Eye (tissue), 1 donor: ENCODE data around the gene ACTN1.

Experiments used
- DNase-seq: peaks from one replicate; pipeline ENCODE4 v3.0.0-alpha.2; 2015

ACTN1 gene

GRCh38 chr14:68908803-68909202, 70.3 kb downstream of the ACTN1 start:
- no peak for DNase-seq

DNA sequence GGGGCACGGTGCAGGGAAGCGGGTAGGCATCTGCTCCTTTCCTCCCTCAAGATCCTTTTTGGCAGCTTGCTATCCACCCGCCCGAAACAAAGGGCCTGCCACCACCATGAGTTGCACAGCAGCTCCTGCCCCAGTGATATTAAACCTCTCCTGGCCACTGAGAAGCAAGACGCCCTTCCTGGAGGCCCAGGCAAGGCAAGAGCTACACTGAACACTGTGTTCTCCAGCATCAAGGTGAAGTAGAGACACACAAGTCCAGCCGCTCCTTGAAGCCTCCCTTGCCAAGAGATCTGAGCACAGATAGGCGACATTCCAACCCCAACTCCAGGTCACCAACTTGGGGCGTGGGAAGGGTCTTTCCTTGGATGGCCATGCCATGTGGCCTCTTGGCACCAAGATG, 70.9 kb downstream of the ACTN1 start:
- DNase-seq = no peak

- no peak for DNase-seq
Observed at GRCh38 chr14:68906439-68906838, 72.7 kb downstream of the ACTN1 start.

- DNase-seq = no peak
Observed at GRCh38 chr14:68905107-68905895, 73.8 kb downstream of the ACTN1 start.

GRCh38 chr14:68902357-68902756, 76.7 kb downstream of the ACTN1 start:
- DNase-seq = no peak

GRCh38 chr14:68899033-68899603, 80.0 kb downstream of the ACTN1 start:
- DNase-seq = no peak

DNA sequence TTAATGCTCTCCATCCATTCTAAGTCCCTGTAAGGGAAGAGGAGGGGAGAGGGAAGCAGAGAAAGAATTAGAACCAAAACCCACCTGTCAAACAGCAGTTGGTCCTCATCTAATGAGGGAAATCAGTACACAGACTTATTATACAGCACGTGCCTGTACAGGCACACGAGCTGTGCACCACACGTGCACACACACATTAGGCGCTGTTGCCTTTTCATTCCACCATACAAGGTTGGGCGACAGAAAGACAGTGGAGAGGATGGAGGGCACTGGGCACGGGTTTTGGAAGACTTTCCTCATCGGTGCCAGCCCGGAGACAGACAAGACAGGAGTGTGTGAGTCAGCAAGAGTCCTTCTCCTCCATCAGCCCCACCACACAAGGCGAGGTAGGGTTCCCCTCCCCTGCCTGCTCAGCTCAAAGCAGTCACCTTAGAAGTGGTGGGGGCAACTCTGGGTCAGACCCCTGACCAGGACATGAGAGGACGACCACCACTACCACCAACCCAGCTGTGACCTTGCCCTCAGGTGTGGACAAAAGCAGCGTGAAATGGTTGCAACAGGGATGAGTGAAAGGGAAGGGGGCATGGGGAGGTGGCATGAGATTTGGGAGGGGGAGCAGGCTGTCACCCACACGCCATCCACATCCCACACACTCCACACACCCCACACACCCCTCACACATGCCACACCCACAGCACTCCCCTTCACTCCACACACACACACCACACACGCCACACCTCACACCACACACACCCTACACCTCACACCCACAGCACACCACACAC, 80.7 kb downstream of the ACTN1 start:
- no peak for DNase-seq

GRCh38 chr14:68897559-68898155, 81.4 kb downstream of the ACTN1 start:
- DNase-seq = no peak

DNA sequence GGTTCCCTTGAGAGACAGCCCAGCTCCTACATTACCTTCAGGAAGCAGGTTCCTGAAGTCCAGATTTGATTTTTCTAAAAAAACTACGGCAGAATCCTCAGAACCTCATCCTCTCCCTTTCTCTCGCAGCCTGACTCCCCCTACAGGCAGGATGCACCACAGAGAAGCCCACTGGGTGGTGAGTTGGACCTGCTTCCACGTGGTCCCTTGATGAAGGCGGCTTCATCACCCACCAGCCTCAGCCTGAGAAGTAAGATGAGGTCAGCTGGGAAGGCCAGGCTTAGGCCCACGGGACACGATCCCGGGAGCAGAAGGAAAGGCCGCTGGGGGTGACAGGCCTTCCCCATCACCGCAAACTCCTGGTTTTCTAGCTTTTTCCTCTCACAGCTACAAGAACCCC, 83.0 kb downstream of the ACTN1 start:
- DNase-seq = no peak

GRCh38 chr14:68894802-68895703, 84.0 kb downstream of the ACTN1 start:
- DNase-seq = no peak

- no peak for DNase-seq
Observed at GRCh38 chr14:68894123-68894522, 85.0 kb downstream of the ACTN1 start.

DNA sequence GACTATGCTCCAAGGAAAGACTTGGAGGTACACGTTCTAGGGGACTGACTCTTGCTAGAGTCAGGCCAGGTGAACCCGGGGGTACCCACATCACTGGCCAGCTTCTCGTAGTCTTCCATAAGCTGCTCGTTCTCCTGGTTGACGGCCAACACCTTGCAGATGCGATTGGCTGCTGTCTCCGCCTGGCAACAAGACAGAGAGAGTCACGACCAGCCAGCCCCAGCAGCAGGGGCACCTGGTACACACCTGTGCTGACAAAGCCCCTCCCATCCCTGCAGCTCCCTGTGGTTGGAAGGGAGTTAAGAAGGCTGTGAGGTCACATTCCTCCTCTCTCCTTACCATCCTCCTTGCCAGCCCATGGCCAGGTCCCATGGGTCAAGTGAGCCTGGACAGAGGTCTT, 85.5 kb downstream of the ACTN1 start:
- DNase-seq = no peak

DNA sequence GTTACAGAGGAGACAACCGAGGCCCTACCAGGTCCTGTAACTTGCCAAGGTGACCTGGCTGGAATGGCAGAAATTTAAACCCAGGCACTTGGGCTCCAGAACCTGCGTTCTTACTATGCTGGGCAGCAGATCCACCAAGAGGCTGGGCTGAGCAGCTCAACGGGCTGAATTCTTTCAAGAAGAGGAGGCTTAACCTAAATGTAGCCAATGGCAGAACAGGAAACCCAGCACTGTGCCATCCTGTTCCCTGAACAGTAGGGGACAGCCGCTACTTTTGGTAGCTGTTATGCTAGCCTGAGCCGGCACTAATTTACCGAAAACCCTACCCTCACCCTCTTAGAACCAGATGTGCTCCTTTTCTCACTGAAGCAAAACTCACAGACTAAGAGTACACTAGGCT, 86.1 kb downstream of the ACTN1 start:
- no peak for DNase-seq

DNA sequence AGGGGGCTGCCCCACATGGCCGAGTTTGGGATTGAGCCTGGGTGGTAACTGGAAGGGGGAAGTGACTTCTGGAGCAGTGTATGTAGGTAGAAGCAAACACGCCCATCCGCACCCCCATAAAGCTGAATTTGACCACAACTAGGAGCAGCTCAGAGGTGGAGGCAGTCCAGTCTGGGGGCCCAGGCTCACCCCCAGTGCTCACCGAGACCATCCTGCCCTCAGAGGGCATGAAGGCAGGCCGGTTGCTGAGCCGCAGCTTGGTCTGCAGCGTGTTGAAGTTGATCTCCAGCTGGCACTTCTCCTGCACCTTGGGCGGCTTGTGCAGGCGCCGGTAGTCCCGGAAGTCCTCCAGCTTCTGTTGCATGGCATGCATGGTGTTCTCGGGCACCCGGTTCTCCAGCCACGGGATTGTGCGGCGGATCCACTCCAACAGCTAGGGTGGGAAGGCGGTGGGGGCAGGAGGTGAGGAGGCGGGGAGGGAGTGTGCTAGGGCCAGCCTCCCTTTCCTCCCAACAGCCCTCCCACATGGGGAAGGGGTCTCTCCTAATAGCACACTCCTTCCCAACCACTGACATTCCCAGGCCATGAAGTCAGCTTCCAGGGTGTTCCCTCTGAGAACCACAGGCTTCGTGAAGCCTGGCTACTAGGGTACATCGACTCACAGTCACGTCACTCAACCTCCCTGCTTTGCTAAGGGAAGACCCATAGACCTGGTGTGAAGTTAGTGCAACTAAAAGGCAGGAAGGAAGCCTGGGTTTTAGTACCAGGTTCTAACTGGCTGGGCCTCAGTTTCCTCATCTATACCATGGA, 87.0 kb downstream of the ACTN1 start:
- DNase-seq = no peak

GRCh38 chr14:68890173-68890931, 88.8 kb downstream of the ACTN1 start:
- no peak for DNase-seq

DNA sequence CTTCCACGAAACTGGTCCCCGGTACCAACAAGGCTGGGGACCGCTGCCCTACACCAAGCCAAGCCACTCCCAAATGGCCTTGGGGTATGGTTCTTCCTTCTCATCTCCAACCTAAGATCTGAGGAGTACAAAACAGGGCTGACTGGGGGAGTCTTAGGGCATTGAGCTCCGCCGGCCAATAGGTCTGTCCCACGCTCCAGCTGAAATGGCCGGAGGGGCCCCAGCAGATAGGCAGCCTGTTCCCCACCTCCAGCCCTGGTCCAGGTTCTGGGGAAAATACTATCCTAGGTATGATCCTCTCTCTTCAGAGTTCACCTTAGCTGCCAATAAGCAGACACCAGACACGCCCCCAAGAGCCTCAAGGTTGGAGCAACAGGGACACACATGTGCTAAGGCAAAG, 90.2 kb downstream of the ACTN1 start:
- no peak for DNase-seq

- DNase-seq = no peak
Observed at GRCh38 chr14:68888025-68888850, 90.9 kb downstream of the ACTN1 start.

DNA sequence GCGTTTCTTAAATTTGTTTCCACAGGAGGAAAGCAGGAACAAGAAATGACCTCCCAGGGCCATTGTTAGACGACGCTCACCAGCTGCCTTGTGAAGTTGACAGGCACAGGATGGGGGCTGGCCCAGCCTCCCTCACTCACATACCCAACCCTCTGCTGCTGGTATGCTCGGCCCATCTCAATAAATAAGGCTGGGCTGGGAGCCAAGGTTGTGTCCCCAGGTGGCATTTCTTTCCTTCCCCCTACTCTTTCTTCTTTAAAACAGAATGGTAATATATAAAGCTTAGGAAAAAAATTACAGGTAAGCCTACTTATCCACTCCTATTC, 93.0 kb downstream of the ACTN1 start:
- no peak for DNase-seq

DNA sequence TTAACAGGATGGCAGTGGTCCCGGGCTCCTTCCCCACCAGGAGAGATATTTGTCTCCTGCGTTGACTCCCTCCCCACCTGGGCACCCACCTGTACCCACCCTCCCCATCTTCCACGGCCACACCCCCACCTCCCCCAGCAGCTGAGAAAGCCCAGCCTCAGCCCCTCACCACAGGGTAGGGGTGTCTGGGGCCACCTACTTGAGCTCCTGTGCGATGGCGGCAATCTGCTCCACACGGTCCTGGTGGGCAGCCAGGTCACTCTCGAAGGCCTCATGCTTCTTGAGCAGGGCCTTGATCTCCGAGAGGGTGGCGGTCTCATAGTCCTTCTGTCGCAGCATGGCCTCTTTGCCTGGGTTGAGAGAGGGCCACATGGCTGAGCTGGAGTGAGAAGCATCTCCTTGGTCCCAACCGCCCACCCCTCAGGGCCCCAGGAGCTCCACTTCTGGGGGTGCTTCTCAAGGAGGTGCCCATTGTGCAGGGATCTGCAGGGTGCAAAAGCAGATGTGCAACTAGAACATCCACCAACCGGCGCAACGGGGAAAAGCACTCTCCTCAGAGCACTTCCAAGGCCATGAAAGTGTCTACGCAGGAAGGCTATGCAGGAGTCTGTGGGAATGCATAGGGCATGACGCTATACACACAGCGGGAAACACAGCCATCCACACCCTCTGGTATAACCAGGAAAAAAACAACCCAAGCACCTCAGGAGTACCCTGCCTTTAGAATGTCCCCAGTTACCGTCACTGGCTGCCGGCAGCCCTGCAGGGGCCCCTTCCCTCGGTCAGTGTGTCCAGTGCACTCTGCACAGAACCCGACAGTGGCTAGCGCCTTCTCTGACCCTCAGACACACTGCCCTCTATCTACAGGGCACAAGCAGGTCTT, 93.6 kb downstream of the ACTN1 start:
- no peak for DNase-seq
